CD4-positive, alpha-beta T cell treated with Interleukin-12 subunit alpha and Interleukin-12 subunit beta, for 1 hour (primary cell): ENCODE results near the gene TUBGCP6.

Experiments
- DNase-seq: peaks from one replicate; pipeline ENCODE4 v3.0.0-alpha.2; 2020

Gene TUBGCP6

GRCh38 chr22:50190941-50191741 is 53.7 kb downstream of the TUBGCP6 start:
- DNase-seq = peak; percentile 81

GRCh38 chr22:50190182-50190940 is 54.5 kb downstream of the TUBGCP6 start:
- DNase-seq = peak; percentile 88

- DNase-seq = no peak
Observed at GRCh38 chr22:50189849-50190181, 55.0 kb downstream of the TUBGCP6 start.

GRCh38 chr22:50189184-50189848 is 55.5 kb downstream of the TUBGCP6 start:
- DNase-seq = no peak

- DNase-seq = no peak
Observed at GRCh38 chr22:50188356-50188755, 56.5 kb downstream of the TUBGCP6 start.

- peak; percentile 41 for DNase-seq
Observed at GRCh38 chr22:50186761-50187523, 57.9 kb downstream of the TUBGCP6 start.

GRCh38 chr22:50186181-50186714 is 58.6 kb downstream of the TUBGCP6 start:
- DNase-seq = peak; percentile 11

GRCh38 chr22:50185375-50186087 is 59.3 kb downstream of the TUBGCP6 start, which contains the start of gene TRABD:
TSS of gene TRABD (plus strand) at chr22:50185913. CDS start at chr22:50193061, 7,148 bp downstream.
- DNase-seq = peak; percentile 92

GRCh38 chr22:50184902-50185374 is 59.9 kb downstream of the TUBGCP6 start:
- no peak for DNase-seq

- no peak for DNase-seq
Observed at GRCh38 chr22:50184004-50184901, 60.6 kb downstream of the TUBGCP6 start.

- no peak for DNase-seq
Observed at GRCh38 chr22:50183141-50183971, 61.5 kb downstream of the TUBGCP6 start.

GRCh38 chr22:50182176-50183081 is 62.4 kb downstream of the TUBGCP6 start:
- no peak for DNase-seq

- no peak for DNase-seq
Observed at GRCh38 chr22:50180727-50181521, 63.9 kb downstream of the TUBGCP6 start.

- DNase-seq = no peak
Observed at GRCh38 chr22:50179937-50180726, 64.7 kb downstream of the TUBGCP6 start.

- no peak for DNase-seq
Observed at GRCh38 chr22:50178871-50179869, 65.7 kb downstream of the TUBGCP6 start.

- DNase-seq = no peak
Observed at GRCh38 chr22:50178471-50178864, 66.4 kb downstream of the TUBGCP6 start.
